A673 (cell line): ENCODE data around the gene CALM3.

ENCODE experiments used
- CTCF ChIP-seq: fragments of 300-800, 200-600 bp; sonication (generic); conservative IDR thresholded peaks from 2 replicates; pipeline ENCODE4 v1.5.1; 2017; ENCODE audit warnings: low read depth, mild to moderate bottlenecking, antibody characterized with exemption, low read length, moderate library complexity, mixed read lengths
- EZH2 ChIP-seq: fragments of 200-600 bp; sonication (generic); IDR thresholded peaks from 2 replicates; pipeline ENCODE4 v1.6.1; 2017; ENCODE audit warnings: borderline replicate concordance, low read depth, mild to moderate bottlenecking, mixed read lengths, antibody characterized with exemption, low read length; ENCODE audit not compliant: poor library complexity, severe bottlenecking

DNA sequence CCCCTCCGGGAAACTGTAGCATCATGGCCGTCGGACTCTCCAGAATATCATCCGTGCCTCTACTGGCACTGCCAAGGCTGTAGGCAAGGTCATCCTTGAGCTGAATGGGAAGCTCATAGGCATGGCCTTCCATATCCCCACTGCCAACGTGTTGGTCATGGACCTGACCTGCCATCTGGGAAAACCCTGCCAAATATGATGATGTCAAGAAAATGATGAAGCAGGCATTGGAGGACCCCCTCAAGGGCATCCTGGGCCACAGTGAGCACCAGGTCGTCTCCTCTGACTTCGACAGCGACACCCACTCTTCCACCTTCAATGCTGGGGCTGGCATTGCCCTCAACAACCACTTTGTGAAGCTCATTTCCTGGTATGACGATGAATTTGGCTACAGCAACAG lies 41.9 kb upstream of the CALM3 start:
- TF ChIP-seq CTCF (no peak), EZH2 (no peak)
